ENCODE measurements around the gene CD209. TPM values are rescaled to one million over a fixed set of nuclear protein-coding genes. Genes with fewer than 3 reads are reported as not detected.

Gene CD209
- total RNA-seq, 6 experiments from 2014 or later = not detected

GRCh38 chr19:7704280-7705060, 42.9 kb downstream of the CD209 start:
- Mint-ChIP-seq H3K4me1 (ENCODE audit: low read depth) (no peaks in the 10 kb centered on the region), H3K27ac (no peak overlapping the region)

GRCh38 chr19:7703332-7703731, 44.0 kb downstream of the CD209 start:
- no peak overlapping the region for H3K27ac Mint-ChIP-seq
- no peaks in the 10 kb centered on the region for H3K4me1 Mint-ChIP-seq (ENCODE audit: low read depth)
- DNase-seq = no peak
- TF ChIP-seq CTCF (IDR thresholded peaks at IDR 0.05) = no peak
- no peaks in the 10 kb centered on the region for H3K9me3 Mint-ChIP-seq
- H3K27me3 Mint-ChIP-seq (ENCODE audit: insufficient read depth) = peaks cover 14% of the 10 kb centered on the region
- no peak overlapping the region for H3K4me3 Mint-ChIP-seq
- H3K36me3 Mint-ChIP-seq (ENCODE audit: low read depth) = no peaks in the 10 kb centered on the region

More at GRCh38 chr19:7704280-7705060, 42.9 kb downstream of the CD209 start:
- Mint-ChIP-seq H3K9me3 (no peaks in the 10 kb centered on the region), H3K27me3 (ENCODE audit: insufficient read depth) (peaks cover 15% of the 10 kb centered on the region), H3K4me3 (no peak overlapping the region), H3K36me3 (ENCODE audit: low read depth) (no peaks in the 10 kb centered on the region)
- DNase-seq = no peak
- TF ChIP-seq CTCF (IDR thresholded peaks at IDR 0.05) = no peak

GRCh38 chr19:7701654-7702457, 45.5 kb downstream of the CD209 start, which contains the start of gene FCER2:
Gene FCER2 (minus strand): TSS chr19:7702131. CDS start chr19:7699760, 2,371 bp downstream.
- H3K36me3 Mint-ChIP-seq (ENCODE audit: low read depth) = no peaks in the 10 kb centered on the region
- no peaks in the 10 kb centered on the region for H3K4me1 Mint-ChIP-seq (ENCODE audit: low read depth)
- DNase-seq = no peak
- TF ChIP-seq CTCF (IDR thresholded peaks at IDR 0.05) = no peak
- no peak within 1 kb of the TSS for H3K27ac Mint-ChIP-seq
- H3K9me3 Mint-ChIP-seq = no peaks in the 10 kb centered on the region
- peaks cover 15% of the 10 kb centered on the region for H3K27me3 Mint-ChIP-seq (ENCODE audit: insufficient read depth)
- no peak within 1 kb of the TSS for H3K4me3 Mint-ChIP-seq

GRCh38 chr19:7701049-7701653, 46.2 kb downstream of the CD209 start:
- no peak for TF ChIP-seq CTCF (IDR thresholded peaks at IDR 0.05)
- peaks cover 17% of the 10 kb centered on the region for H3K27me3 Mint-ChIP-seq (ENCODE audit: insufficient read depth)
- DNase-seq = no peak
- H3K36me3 Mint-ChIP-seq (ENCODE audit: low read depth) = no peaks in the 10 kb centered on the region
- H3K4me3 Mint-ChIP-seq = no peak overlapping the region
- H3K9me3 Mint-ChIP-seq = no peaks in the 10 kb centered on the region
- H3K27ac Mint-ChIP-seq = no peak overlapping the region
- no peaks in the 10 kb centered on the region for H3K4me1 Mint-ChIP-seq (ENCODE audit: low read depth)

Data from HFFc6 (cell line).